ENCODE data around the gene SRSF1.

DNA sequence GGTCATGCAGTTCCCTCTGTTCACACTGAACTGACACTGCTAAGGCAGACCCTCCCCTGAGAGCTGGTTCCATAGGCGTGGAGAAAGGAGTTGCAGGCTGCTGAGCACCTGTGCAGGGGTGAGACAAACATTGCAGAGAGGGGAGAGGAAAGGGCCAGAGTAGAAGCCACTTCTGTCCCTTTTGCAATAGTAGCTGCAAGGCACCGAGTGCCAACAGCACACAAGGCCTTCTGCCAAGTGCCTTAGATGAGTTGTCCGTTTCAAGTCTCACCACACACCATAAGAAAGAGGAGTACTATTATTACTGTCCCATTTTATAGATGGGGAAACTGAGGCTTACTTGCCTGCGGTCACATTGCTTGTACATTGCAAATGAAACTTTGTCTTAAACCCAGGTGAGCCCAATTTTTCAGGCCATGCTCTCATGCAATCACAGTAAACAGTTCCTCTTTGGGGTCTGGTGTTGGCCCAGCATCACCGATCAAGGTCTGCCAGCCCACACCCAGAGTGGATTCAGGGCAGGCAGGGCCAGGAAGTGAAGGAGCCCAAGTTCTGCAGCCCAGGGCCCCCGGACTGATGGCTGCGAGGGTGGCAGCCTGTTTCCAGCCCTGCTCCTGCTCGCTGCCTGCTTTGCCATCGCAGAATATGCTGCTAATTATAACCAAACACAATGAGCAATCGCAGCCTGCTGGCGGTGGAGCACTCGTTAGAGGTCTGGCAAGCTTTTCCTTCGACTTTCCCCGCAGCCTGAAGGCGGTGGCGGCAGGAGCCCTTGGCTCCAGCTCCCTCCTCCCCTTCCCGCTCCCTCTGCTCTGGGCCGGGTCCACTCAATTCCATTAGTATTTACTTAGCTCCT lies 39.4 kb upstream of the SRSF1 start:
- TF ChIP-seq, protein P1, sequence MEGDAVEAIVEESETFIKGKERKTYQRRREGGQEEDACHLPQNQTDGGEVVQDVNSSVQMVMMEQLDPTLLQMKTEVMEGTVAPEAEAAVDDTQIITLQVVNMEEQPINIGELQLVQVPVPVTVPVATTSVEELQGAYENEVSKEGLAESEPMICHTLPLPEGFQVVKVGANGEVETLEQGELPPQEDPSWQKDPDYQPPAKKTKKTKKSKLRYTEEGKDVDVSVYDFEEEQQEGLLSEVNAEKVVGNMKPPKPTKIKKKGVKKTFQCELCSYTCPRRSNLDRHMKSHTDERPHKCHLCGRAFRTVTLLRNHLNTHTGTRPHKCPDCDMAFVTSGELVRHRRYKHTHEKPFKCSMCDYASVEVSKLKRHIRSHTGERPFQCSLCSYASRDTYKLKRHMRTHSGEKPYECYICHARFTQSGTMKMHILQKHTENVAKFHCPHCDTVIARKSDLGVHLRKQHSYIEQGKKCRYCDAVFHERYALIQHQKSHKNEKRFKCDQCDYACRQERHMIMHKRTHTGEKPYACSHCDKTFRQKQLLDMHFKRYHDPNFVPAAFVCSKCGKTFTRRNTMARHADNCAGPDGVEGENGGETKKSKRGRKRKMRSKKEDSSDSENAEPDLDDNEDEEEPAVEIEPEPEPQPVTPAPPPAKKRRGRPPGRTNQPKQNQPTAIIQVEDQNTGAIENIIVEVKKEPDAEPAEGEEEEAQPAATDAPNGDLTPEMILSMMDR (conservative IDR thresholded peaks at IDR 0.05 in 1 of 2, IDR thresholded peaks at IDR 0.05 in 1 of 2; ENCODE audit: extremely low read depth in 1 of 2, insufficient read depth in 1 of 2, low read depth in 1 of 2, low read length in 2 of 2) = no peak
- TF ChIP-seq EZH2 (IDR thresholded peaks at IDR 0.05; ENCODE audit: borderline replicate concordance, low read length) = no peak
